Measurements from ENCODE around the gene METTL23. TPM values are rescaled to one million over a fixed set of nuclear protein-coding genes. Genes with fewer than 3 reads are reported as not detected.
A peak's percentile ranks its signal among the peaks of the same experiment; 100 is the strongest.

Gene METTL23
- total RNA-seq, 4 donors from 2014 or later: 20.6 to 29.9 (median 23.0) TPM

DNA sequence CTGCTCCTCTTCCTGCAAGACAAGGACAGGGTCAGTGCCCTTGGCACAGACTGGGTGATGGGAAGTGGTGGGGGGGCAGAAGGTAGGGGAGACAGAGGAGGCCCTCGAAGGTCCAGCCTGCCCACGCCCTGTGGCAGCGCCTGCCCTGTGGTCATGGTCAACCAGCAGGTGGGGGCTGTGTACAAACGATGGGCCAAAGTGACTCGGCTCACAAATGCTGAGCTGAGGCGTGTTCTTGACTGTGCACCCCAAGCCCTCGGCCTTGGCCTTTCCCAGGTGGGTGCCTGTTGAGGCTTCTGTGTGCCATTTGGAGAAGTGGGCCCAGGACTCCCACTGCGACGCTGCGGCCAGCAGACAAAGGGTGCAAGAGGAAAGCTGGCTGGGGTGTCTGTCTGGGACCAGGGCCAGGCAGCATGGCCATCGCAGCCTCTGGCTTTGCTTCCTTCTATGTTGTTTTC is 38.4 kb upstream of the METTL23 start:
- no peak for DNase-seq (ENCODE audit: low spot score in 2 of 2)
- H3K4me3 ChIP-seq: peak overlapping the region; percentile 7
- peak overlapping the region; percentile 92 for H3K27ac ChIP-seq

DNA sequence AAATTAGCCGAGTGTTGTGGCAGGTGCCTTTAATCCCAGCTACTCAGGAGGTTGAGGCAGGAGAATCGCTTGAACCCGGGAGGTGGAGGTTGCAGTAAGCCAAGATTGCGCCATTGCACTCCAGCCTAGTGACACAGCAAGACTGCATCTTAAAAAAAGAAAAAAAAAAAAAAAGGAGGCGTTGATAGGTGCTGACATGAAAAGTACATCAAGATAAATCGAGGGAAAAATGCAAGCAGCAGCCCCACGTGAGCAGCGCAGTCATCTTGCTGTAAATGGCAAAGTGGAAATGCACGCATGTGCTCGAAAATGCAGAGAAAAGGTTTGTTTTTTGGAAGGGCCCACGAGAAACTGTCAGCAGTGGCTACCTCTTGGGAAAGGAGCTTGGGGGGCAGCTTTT is 36.8 kb upstream of the METTL23 start:
- Histone ChIP-seq H3K27ac (no peak overlapping the region), H3K36me3 (peaks cover 1% of the 10 kb centered on the region), H3K27me3 (no peaks in the 10 kb centered on the region), H3K9me3 (no peaks in the 10 kb centered on the region), H3K4me3 (no peak overlapping the region), H3K4me1 (peaks cover 51% of the 10 kb centered on the region)
- DNase-seq (ENCODE audit: low spot score in 2 of 2): no peak
- 86% methylated on average over 11 of the region's 11 CpGs for WGBS
- TF ChIP-seq, protein P1, sequence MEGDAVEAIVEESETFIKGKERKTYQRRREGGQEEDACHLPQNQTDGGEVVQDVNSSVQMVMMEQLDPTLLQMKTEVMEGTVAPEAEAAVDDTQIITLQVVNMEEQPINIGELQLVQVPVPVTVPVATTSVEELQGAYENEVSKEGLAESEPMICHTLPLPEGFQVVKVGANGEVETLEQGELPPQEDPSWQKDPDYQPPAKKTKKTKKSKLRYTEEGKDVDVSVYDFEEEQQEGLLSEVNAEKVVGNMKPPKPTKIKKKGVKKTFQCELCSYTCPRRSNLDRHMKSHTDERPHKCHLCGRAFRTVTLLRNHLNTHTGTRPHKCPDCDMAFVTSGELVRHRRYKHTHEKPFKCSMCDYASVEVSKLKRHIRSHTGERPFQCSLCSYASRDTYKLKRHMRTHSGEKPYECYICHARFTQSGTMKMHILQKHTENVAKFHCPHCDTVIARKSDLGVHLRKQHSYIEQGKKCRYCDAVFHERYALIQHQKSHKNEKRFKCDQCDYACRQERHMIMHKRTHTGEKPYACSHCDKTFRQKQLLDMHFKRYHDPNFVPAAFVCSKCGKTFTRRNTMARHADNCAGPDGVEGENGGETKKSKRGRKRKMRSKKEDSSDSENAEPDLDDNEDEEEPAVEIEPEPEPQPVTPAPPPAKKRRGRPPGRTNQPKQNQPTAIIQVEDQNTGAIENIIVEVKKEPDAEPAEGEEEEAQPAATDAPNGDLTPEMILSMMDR (IDR thresholded peaks at IDR 0.05): no peak
- no peak for TF ChIP-seq POLR2A (IDR thresholded peaks at IDR 0.05)
- TF ChIP-seq EP300 (IDR thresholded peaks at IDR 0.05): no peak
- no peak for TF ChIP-seq POLR2AphosphoS5 (IDR thresholded peaks at IDR 0.05)

More for the DNA sequence above, 38.4 kb upstream of the METTL23 start:
- WGBS: 61% methylated on average over 11 of the region's 11 CpGs
- H3K36me3 ChIP-seq: peaks cover 10% of the 10 kb centered on the region
- H3K4me1 ChIP-seq: peaks cover 45% of the 10 kb centered on the region
- H3K27me3 ChIP-seq: no peaks in the 10 kb centered on the region
- TF ChIP-seq, protein P1 (IDR thresholded peaks at IDR 0.05): no peak
- TF ChIP-seq POLR2A (IDR thresholded peaks at IDR 0.05) (no peak), POLR2AphosphoS5 (IDR thresholded peaks at IDR 0.05) (no peak), EP300 (IDR thresholded peaks at IDR 0.05) (no peak)
- no peaks in the 10 kb centered on the region for H3K9me3 ChIP-seq

DNA sequence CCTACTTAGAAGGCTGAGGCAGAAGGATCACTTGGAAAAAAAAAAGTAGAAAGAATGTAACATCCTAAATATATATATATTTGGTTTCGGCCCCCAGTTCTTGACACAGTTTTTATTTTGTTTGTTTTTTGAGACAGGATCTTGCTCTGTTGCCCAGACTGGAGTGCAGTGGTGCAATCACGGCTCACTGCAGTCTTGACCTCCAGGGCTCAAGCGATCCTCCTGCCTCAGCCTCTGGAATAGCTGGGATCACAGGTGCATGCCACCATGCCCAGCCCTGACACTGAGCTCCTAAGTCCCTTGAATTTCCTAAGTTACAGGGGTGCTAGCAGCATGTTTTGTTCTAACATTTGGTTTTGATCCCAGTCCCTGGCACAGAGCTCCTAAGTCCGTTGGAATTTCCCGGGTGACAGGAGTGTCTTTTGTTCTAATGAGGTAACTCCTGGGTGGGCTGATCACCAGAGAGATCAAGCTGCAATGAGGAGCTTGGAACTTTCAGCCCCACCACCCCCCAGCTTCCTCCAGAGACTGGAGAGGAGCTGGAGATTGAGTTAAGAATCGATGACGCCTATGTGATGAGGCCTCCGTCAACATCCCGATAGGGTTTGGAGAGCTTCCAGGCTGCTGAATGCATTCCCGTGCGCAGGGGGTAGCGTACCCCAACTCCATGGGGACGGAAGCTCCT is 35.9 kb upstream of the METTL23 start:
- no peak for DNase-seq (ENCODE audit: low spot score in 2 of 2)
- TF ChIP-seq, protein P1 (IDR thresholded peaks at IDR 0.05): no peak
- TF ChIP-seq POLR2A (IDR thresholded peaks at IDR 0.05): no peak
- TF ChIP-seq EP300 (IDR thresholded peaks at IDR 0.05): no peak
- TF ChIP-seq POLR2AphosphoS5 (IDR thresholded peaks at IDR 0.05): no peak
- WGBS: 77% methylated on average over 12 of the region's 13 CpGs
- Histone ChIP-seq H3K27me3 (no peaks in the 10 kb centered on the region), H3K4me3 (no peak overlapping the region), H3K4me1 (peaks cover 52% of the 10 kb centered on the region), H3K9me3 (no peaks in the 10 kb centered on the region), H3K36me3 (no peaks in the 10 kb centered on the region), H3K27ac (no peak overlapping the region)

DNA sequence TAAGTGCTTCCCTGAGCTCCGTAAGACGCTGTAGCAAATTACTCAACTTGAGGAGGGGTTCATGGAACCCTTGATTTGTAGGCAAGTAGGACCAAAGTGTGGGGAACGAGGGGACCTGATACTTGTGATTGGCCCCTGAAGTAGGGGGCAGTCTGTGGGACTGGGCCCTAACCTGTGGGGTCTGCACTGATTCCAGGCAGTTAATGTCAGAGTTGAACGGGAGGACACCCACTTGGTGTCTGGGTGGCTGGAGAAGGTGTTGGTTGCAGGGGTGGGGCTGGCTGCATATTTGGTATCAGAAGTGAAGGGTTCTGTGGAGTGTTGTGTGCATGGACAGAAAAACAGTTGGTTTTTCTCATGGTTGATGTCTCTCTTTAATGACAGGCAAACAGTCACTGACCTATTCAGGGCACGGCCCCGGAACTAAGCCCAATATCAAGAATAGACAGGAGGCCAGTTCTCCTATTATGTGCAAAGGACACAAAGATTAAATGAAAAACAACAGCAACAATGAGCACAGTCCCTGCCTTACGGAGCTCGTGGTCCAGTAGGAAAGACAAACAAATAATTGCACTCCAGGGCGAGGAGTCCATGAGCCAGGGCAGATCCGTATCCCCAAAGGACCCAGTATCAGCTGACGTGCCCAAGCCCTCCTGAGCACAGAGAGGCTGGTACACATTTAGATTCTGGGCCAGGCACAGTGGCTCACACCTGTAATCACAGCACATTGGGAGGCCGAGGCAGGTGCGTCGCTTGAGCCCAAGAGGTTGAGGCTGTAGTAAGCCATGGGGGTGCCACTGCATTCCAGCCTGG is 35.1 kb upstream of the METTL23 start:
- H3K27me3 ChIP-seq: no peaks in the 10 kb centered on the region
- no peaks in the 10 kb centered on the region for H3K9me3 ChIP-seq
- TF ChIP-seq, protein P1 (IDR thresholded peaks at IDR 0.05): no peak
- TF ChIP-seq EP300 (IDR thresholded peaks at IDR 0.05): no peak
- no peak for TF ChIP-seq POLR2AphosphoS5 (IDR thresholded peaks at IDR 0.05)
- no peak for TF ChIP-seq POLR2A (IDR thresholded peaks at IDR 0.05)
- 95% methylated on average over 14 of the region's 14 CpGs for WGBS
- DNase-seq (ENCODE audit: low spot score in 2 of 2): no peak
- no peaks in the 10 kb centered on the region for H3K36me3 ChIP-seq
- H3K27ac ChIP-seq: no peak overlapping the region
- no peak overlapping the region for H3K4me3 ChIP-seq
- H3K4me1 ChIP-seq: peaks cover 51% of the 10 kb centered on the region
